ENCODE measurements around the gene CAMK1D.

Gene CAMK1D

GRCh38 chr10:12487366-12487765, 138.0 kb downstream of the CAMK1D start (continued):
- TF ChIP-seq ZNF510 (tag by site-specific recombination; IDR thresholded peaks at IDR 0.05; ENCODE audit: insufficient replicate concordance), result no peak
- TF ChIP-seq ZBTB48 (tag by site-specific recombination; IDR thresholded peaks at IDR 0.05), result no peak
- no peak for TF ChIP-seq ZBTB8A (tag by site-specific recombination; IDR thresholded peaks at IDR 0.05)
- no peak for TF ChIP-seq ZBTB17 (tag by site-specific recombination; IDR thresholded peaks at IDR 0.05)
- no peak for TF ChIP-seq FEZF1 (tag by site-specific recombination; IDR thresholded peaks at IDR 0.05)
- no peak for TF ChIP-seq ZFP69B (tag by site-specific recombination; IDR thresholded peaks at IDR 0.05)

- Histone ChIP-seq H3K4me3 (ENCODE audit: low read depth, low read length) (no peak overlapping the region), H3K27ac (ENCODE audit: extremely low read depth, low read depth, low read length) (no peak overlapping the region), H3K36me3 (ENCODE audit: control insufficient read depth in 2 of 2, insufficient read depth in 1 of 2, low read length in 2 of 2) (no peaks in the 10 kb centered on the region), H3K4me1 (ENCODE audit: control insufficient read depth, insufficient read depth, low read length) (no peaks in the 10 kb centered on the region), H3K9me3 (ENCODE audit: control insufficient read depth, insufficient read depth, low read depth, low read length) (no peaks in the 10 kb centered on the region)
- ChIA-PET POLR2A (no interaction called here), CTCF (no interaction called here)
- TF ChIP-seq INSM2 (tag by site-specific recombination; IDR thresholded peaks at IDR 0.05) (no peak), AEBP2 (tag by site-specific recombination; IDR thresholded peaks at IDR 0.05; ENCODE audit: borderline replicate concordance) (no peak), GLI2 (tag by site-specific recombination; IDR thresholded peaks at IDR 0.05; ENCODE audit: borderline replicate concordance, low read depth) (no peak), ZNF677 (tag by site-specific recombination; IDR thresholded peaks at IDR 0.05) (no peak), ZNF623 (tag by site-specific recombination; IDR thresholded peaks at IDR 0.05) (no peak), BCL11A (tag by site-specific recombination; IDR thresholded peaks at IDR 0.05; ENCODE audit: low read depth) (no peak), SP3 (tag by site-specific recombination; IDR thresholded peaks at IDR 0.05) (no peak), KLF10 (tag by site-specific recombination; IDR thresholded peaks at IDR 0.05) (no peak), ZBTB44 (tag by site-specific recombination; IDR thresholded peaks at IDR 0.05) (no peak), ZNF10 (tag by site-specific recombination; IDR thresholded peaks at IDR 0.05) (no peak), HOXC10 (CRISPR knock-in tag; IDR thresholded peaks at IDR 0.05) (no peak), ZNF621 (tag by site-specific recombination; IDR thresholded peaks at IDR 0.05) (no peak), ZNF548 (tag by site-specific recombination; IDR thresholded peaks at IDR 0.05) (no peak), ZNF488 (tag by site-specific recombination; IDR thresholded peaks at IDR 0.05) (no peak), PRDM4 (tag by site-specific recombination; IDR thresholded peaks at IDR 0.05) (no peak), GLI4 (tag by site-specific recombination; IDR thresholded peaks at IDR 0.05) (no peak)
These were observed 139.3 kb downstream of the CAMK1D start for GRCh38 chr10:12488626-12489025.

Measured in HEK293 (cell line).